Measurements from ENCODE around the gene MIA3.
"Not testable (repeated sequence)": the region's sequence is repeated elsewhere in the genome, so short reads cannot be mapped to it uniquely, and the experiment has no call there.

- TF ChIP-seq CTCF (conservative IDR thresholded peaks at IDR 0.05 in 1 of 2, IDR thresholded peaks at IDR 0.05 in 1 of 2; ENCODE audit: extremely low read depth in 1 of 2, insufficient read depth in 1 of 2, low read depth in 1 of 2, low read length in 2 of 2); EZH2 (IDR thresholded peaks at IDR 0.05; ENCODE audit: borderline replicate concordance, low read length): not testable (repeated sequence)
Measured at GRCh38 chr1:222669107-222669506, 51.2 kb downstream of the MIA3 start.
